Renal pelvis (tissue), 4 donors: ENCODE measurements around the gene HTT. TPM values are rescaled to one million over a fixed set of nuclear protein-coding genes. Genes with fewer than 3 reads are reported as not detected.

ENCODE experiments used
- DNase-seq: peaks from one replicate; pipeline ENCODE4 v3.0.0-alpha.2; 2013
- polyA plus RNA-seq, 3 donors: library from polyadenylated mRNA; unstranded; fragments of 120-200 nt; gene quantifications; one replicate each; pipeline ENCODE4 v1.2.1, GENCODE V29; 2013; ENCODE audit not compliant: insufficient read length in 3 of 3

The HTT gene
- polyA plus RNA-seq, 3 donors, result 31.9 to 44.9 (median 38.7) TPM

DNA sequence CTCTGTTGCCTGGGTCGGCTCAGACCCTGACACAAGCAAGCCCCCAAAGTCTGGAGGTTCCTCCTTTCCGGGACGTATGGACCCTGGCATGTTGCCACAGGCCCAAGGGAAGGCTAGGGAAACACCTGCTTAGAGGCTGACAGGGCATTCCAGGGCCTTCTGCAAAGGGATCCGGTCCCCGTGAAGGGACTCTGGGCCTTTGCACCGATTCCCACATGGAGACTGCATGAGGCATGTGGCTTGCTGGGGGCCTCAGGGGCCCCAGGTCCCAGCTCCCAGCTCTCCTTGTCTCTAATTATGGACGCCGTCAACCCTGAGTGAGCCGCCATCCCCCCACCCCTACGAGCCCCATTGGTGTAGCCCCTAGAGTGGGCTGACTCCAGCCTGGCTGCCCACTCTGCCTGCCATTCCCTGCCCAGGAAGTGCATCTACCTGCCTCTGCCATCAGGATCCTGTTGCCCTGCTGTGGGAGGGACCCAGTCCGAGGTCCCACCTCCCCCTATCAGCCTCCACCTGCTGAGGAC is 214.2 kb downstream of the HTT start:
- DNase-seq, result no peak

DNA sequence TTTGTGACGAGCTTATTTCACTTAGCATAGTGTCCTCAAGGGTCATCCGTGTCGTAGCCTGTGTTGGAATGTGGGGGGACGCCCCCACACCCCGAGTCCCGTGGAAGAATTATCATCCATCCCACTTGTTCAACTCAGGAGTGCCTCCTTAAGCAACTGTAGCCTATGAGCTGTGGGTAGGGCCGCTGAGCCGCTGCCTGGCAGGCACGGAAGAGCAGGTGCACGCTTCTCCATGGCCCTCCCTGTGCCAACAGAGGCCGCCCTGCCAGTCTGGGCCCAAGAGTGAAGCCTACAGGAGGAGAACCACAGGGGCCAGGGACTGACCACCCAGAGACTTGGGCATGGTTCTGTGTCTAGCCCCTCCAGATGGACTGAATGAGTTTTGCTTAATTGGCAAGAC is 216.0 kb downstream of the HTT start:
- no peak for DNase-seq

DNA sequence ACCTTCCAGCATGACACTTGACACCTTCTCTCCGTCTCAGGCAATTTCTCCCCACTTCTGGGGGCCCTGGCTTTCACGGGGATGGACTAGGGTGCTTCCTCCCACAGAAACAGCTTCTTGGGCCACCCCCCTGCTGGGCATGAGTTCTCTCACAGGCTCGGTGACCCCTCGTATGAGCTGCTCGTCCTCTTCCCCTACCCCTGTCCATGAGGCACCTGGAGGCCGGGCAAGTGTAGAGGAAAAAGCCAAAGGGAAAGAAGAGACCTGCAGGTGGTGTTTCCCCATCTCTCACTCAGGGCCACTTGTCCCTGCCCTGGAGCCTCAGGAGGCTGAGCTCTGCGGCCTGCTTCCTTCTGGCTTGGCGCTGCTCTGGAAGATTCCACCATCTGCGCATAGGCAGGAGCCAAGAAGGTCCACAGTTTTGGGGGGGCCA is 216.4 kb downstream of the HTT start:
- DNase-seq, result no peak

DNA sequence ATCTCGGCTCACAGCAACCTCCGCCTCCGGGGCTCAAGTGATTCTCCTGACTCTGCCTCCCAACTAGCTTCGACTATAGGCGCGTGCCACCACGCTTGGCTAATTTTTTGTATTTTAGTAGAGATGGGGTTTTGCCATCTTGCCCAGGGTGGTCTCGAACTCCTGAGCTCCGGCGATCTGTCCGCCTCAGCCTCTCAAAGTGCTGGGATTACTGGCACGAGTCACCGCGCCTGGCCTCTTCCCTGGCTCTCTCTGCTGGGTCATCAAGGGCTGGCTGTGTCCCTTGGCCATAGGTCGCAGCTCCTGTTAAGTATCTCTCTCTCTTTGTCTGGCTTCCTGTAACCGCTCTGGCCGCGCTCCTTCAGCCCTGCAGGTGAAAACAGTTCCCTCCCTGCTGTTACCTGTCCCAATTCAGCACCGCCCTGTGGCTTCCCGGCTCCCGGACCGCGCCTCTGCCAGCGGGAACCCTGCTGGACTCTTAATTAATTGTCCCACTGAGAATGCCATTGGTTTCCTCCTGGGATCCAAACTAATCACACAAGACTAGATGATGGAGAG is 217.0 kb downstream of the HTT start:
- no peak for DNase-seq

DNA sequence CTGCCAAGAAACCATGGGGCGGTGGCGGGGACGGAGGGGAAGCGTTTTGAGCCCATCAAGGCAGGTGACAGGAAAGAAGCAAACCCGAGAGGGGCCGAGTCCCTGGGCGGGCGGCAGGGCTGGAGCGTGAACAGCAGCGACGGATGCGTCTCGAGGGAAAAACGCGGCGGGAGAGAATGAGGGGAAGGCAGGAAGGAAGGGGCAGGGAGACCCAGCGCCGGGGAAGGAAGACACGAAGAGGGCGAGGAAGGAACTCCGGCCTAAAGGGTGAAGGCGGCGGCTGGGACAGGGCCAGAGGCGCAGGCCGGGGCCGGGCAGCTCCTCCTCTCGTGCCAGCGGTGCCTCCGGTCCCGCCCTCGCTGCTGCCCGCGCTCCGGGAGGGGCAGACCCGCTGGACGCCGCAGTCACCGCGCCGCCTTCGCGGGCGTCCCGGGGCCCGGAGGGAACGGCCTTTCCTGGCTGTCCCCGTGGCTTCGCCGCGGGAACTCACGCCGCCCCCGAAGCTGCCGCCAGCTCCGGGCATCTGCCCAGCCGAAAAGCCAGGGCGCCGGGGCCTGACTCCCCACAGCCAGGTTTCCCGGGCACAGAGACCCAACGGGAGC is 217.6 kb downstream of the HTT start:
- no peak for DNase-seq

DNA sequence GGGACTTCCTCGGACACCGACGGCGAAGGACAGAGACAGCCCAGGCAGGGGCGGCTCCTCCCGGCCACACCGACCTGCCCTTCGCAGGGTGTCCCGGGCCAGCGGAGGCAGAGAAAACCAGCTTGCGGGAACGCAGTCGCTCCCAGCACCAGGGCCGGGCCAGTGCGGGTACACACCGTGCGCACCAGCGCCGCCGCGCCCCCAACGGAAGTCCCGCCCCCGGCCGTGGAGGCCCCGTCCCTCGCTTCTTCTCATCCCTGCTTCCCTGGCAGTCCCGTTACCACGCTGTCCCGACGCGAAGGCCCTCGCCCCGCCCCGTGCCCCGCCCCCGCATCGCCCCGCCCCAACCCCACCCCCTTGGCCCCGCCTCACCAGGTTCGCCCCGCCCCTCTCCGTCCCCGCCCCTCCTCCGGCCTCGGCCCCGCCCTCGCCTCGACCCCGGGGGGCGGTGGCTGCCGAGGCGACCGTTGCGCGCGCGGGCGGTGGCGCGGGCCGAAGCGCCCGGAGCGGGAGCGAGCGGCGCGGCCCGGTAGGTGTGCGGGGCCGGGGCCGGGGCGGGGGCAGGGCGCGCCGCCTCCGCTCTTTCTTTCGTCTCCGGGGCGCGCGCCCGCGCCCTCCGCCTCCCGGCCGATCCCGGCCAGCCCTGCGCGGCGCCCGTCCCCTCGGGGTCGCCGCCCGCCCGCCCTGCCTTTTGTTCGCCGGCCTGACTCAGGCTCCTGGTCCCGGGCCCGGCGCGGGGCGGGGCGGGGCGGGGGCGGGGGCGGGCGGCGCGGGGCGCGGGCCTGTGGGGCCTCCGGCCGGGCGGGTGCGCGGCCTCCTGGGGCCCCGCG is 218.3 kb downstream of the HTT start, which contains the start of gene RGS12:
RGS12 (plus strand) TSS at position 451 of the 830 bp plus-strand sequence. CDS start 23,150 bp downstream, outside the sequence.
- DNase-seq, result peak; percentile 91

Other genes starting within 250 kb of the HTT start
- 100 to 1,000 TPM; 261 to 290 (median 281) TPM for gene ADD1, start 230.8 kb upstream of the HTT start, polyA plus RNA-seq
- 10 to 100 TPM; 29.7 to 32.9 (median 32.6) TPM for gene NOP14, start 111.3 kb upstream of the HTT start, polyA plus RNA-seq
- gene GRK4, start 111.1 kb upstream of the HTT start, polyA plus RNA-seq, result 10 to 100 TPM in 1 of 3 donors, 1 to 10 TPM in 2; 7.9 to 11.5 (median 8.8) TPM
- gene HTT-AS, start 143 bp upstream of the HTT start, polyA plus RNA-seq, result not detected
- 1 to 10 TPM in 1 of 3 donors, under 1 TPM in 2; 0.57 to 1.1 (median 0.84) TPM for gene MSANTD1, start 174.5 kb downstream of the HTT start, polyA plus RNA-seq
- 10 to 100 TPM; 44.3 to 60.8 (median 50.4) TPM for gene RGS12, start 218.3 kb downstream of the HTT start, polyA plus RNA-seq